HAP-1 (cell line): ENCODE results near the gene WBP2.

ENCODE experiments used
- DNase-seq, 2 experiments: peaks; one replicate each; pipeline ENCODE4 v3.0.0-alpha.2; 2016 to 2020; ENCODE audit warnings: low spot score in 2 of 2
- H3K27me3 ChIP-seq: fragments of 250-450 bp; sonication (Bioruptor Pico); 2 replicates; pipeline ENCODE4 v1.5.1; 2020; ENCODE audit warnings: low read depth, mild to moderate bottlenecking, moderate library complexity
- H3K36me3 ChIP-seq: fragments of 250-450 bp; sonication (Bioruptor Pico); replicated peaks from 2 replicates; pipeline ENCODE4 v1.5.1; 2020; ENCODE audit warnings: mild to moderate bottlenecking
- H3K4me1 ChIP-seq: fragments of 250-450 bp; sonication (Bioruptor Pico); 2 replicates; pipeline ENCODE4 v1.5.1; 2020; ENCODE audit warnings: mild to moderate bottlenecking
- H3K4me3 ChIP-seq: fragments of 250-450 bp; sonication (Bioruptor Pico); 2 replicates; pipeline ENCODE4 v1.5.1; 2020; ENCODE audit warnings: mild to moderate bottlenecking, moderate library complexity
- H3K9me3 ChIP-seq: fragments of 250-450 bp; sonication (Bioruptor Pico); 2 replicates; pipeline ENCODE4 v1.5.1; 2020; ENCODE audit warnings: mild to moderate bottlenecking, moderate library complexity
- in situ Hi-C: fragments of 300-500 bp; cut with MboI; formaldehyde crosslinking; loops from 3 replicates; pipeline ENCODE4 v1.14.3; 2020; ENCODE audit warnings: low sequenced_read_pairs, inconsistent platforms, mixed read lengths

WBP2 gene

DNA sequence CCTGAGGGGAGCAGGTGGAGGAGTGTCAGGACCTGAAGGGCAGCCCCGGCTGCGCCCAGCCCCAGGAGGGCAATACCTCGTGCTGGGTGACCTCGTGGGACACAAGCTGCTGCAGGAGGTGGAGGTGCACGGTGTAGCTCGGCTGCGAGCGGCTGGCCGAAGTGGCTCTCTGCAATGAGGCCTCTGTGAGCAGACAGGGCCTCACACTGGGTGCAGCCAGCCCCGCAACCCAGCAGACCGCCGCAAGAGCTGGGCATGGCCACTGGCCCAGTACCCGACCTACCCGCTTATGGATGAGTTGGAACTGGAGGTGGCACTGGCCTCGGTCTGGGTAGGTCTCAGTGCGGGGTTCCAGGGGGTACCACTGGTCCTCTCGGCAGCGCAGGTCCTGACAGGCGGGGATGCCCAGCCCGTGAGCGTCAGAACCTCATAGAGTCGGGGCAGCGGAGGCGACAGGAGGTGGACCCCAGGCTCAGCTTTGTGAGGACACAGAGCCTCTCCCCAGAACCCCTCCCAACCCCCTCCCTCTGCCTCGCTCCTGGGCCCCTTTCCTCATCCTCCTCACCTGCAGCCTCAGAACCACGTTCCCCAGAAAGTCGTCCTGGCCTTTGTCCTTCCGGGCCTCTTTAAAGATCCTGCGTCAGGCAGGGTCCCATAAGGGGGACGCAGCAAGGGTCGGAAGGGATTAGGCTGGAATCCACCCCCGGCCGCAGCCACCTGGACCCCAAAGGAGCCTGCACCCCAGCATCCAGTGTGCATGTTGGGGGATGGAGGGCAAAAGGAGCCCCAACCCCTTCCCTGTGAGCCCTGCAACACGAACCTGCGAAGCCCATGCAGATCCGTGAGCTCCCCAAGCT, 15.0 kb downstream of the WBP2 start:
- Histone ChIP-seq H3K4me1 (peaks cover 2% of the 10 kb centered on the region; the same call in 1 of the 2 replicates), H3K9me3 (no peaks in the 10 kb centered on the region)

GRCh38 chr17:75838410-75838809, 16.7 kb downstream of the WBP2 start:
- Histone ChIP-seq H3K4me1 (no peaks in the 10 kb centered on the region), H3K9me3 (no peaks in the 10 kb centered on the region), H3K27me3 (no peaks in the 10 kb centered on the region), H3K4me3 (no peak overlapping the region), H3K36me3 (no peaks in the 10 kb centered on the region)
- in situ Hi-C loops, result no loop called here
- no peak for DNase-seq

More for the DNA sequence above, 15.0 kb downstream of the WBP2 start:
- H3K27me3 ChIP-seq, result no peaks in the 10 kb centered on the region
- no peak overlapping the region for H3K4me3 ChIP-seq
- no peaks in the 10 kb centered on the region for H3K36me3 ChIP-seq
- in situ Hi-C loops, result no loop called here
- no peak for DNase-seq

DNA sequence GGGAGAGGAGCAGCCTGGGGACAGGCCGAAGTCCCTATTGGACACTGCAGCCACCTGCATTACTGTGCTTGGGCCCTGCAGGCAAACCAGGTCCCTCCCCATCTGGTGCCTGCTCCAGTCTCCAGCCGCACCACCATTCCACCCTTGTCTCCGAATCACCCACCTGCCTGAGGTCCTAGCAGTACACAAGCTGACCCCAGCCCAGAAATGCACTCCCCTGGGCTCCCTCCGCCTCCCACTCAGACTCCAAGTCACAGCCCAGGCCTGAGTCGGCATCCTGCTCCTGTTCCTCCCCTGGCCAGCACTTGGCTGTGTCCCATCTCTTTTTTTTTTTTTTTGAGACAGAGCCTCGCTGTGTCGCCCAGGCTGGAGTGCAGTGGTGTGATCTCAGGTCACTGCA, 17.2 kb downstream of the WBP2 start:
- no peak for DNase-seq
- no peaks in the 10 kb centered on the region for H3K9me3 ChIP-seq
- no peak overlapping the region for H3K4me3 ChIP-seq
- H3K27me3 ChIP-seq, result no peaks in the 10 kb centered on the region
- H3K4me1 ChIP-seq, result no peaks in the 10 kb centered on the region
- H3K36me3 ChIP-seq, result no peaks in the 10 kb centered on the region
- in situ Hi-C loops, result no loop called here

DNA sequence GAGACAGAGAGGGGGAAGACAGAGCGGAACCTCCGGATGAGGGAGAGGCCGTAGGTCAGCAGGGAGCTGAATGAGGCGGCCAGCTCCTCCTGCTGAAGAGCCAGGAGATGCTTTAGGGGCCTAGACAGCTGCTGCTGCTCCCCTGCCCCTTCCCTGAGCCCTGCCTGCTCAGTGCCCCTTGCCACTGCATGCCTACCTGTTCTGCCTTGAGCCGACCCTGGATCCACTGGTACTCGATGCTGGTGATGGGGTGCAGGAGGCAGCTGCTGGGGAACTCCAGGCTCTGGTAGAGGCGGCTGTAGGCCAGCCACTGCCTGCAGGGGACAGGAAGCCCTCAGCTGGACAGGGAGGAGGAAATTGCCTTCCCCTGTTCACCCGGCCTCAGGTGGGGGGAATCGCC, 18.5 kb downstream of the WBP2 start:
- no peaks in the 10 kb centered on the region for H3K27me3 ChIP-seq
- in situ Hi-C loops, result no loop called here
- no peaks in the 10 kb centered on the region for H3K36me3 ChIP-seq
- DNase-seq, result no peak
- no peak overlapping the region for H3K4me3 ChIP-seq
- no peaks in the 10 kb centered on the region for H3K4me1 ChIP-seq
- no peaks in the 10 kb centered on the region for H3K9me3 ChIP-seq

DNA sequence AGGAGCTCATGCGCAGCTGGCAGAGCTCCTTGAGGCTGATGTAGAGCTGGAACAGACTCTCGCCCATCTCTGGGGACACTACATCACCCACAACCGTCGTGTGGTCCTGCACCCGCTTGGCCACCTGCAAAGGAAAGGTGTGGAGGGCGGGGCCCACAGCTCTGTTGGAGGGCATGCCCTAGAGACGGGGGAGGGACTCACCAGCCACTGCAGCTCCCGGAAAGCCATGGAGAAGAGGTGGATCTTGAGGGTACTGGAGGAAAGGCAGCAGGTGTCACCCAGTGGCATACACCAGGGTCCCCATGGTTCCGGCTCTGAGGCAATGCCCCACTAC, 19.5 kb downstream of the WBP2 start:
- Histone ChIP-seq H3K36me3 (no peaks in the 10 kb centered on the region), H3K4me1 (no peaks in the 10 kb centered on the region), H3K4me3 (no peak overlapping the region), H3K27me3 (no peaks in the 10 kb centered on the region), H3K9me3 (no peaks in the 10 kb centered on the region)
- in situ Hi-C loops, result no loop called here
- DNase-seq, result no peak

DNA sequence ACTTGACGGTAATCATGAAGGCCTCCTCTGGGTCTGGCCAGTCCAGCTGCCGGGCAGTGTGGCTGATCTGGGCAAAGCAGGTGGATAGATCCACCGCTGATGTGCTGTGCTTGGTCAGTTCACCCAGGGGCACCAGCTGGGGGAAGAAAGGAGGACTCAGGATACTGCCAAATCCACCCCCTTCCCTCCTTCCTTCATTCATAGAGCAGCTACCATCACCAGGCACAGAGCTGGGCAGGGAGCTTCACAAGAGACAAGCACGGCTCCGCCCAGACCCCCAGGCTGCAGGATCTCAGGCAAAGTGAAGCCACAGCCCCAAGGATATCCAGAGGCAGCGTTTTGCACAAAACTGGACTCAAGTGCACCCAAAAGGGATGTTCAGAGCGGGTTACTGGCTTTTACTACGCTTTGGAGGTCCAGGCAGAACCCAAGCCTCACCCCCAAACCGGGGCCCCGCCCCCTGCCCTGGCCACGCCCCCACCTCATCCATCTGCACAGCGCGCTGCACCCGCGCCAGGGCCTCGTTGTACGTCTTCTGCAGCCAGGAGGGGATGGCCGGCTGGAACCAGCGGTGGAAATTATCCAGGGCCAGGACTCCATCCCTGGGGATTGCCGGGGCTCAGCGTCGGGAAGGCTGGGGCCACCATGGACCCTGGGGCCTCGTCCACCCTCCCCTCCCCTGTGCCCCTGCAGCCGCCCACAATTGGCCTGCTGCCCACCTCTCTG, 20.0 kb downstream of the WBP2 start:
- Histone ChIP-seq H3K4me3 (no peak overlapping the region), H3K36me3 (no peaks in the 10 kb centered on the region), H3K27me3 (no peaks in the 10 kb centered on the region), H3K4me1 (no peaks in the 10 kb centered on the region), H3K9me3 (no peaks in the 10 kb centered on the region)
- no peak for DNase-seq
- in situ Hi-C loops, result no loop called here

GRCh38 chr17:75834279-75834920, 20.7 kb downstream of the WBP2 start:
- DNase-seq, result no peak
- no peaks in the 10 kb centered on the region for H3K9me3 ChIP-seq
- in situ Hi-C loops, result no loop called here
- no peaks in the 10 kb centered on the region for H3K27me3 ChIP-seq
- no peaks in the 10 kb centered on the region for H3K4me1 ChIP-seq
- no peak overlapping the region for H3K4me3 ChIP-seq
- no peaks in the 10 kb centered on the region for H3K36me3 ChIP-seq

DNA sequence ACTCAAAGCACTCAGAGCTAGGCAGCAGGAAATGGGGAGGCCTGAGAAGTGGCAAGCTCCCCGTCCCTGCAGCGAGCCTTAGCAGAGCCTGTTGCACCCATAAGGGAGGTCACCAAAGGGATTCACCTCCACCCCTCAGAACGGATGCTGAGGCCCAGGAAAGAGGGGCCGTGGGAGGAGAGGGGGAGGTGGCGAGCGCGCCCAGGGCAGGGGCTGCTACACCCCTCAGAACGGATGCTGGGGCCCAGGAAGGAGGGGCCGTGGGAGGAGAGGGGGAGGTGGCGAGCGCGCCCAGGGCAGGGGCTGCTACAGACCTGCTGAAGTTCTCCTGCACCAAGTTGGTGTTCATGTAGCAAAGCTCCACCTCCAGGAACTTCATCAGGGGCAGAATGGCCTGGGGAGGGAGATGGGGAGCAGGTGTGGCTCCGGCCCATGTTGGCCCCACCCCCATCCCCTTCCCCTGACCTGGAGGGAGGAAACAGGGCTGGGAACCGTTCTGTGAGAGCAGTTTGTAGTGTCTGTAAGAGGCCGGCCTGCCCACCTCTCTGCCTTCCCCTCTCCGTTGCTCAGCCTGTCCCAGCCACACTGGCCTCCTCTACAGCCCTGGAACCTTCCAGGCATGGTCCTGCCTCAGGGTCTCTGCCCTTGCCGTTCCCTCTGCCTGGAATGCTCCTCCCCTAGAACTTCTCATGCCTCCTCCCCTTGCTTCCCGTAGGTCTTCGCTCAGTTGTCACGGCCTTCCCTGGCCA, 22.3 kb downstream of the WBP2 start:
- Histone ChIP-seq H3K36me3 (no peaks in the 10 kb centered on the region), H3K4me3 (no peak overlapping the region), H3K27me3 (no peaks in the 10 kb centered on the region), H3K4me1 (no peaks in the 10 kb centered on the region), H3K9me3 (no peaks in the 10 kb centered on the region)
- in situ Hi-C loops, result no loop called here
- no peak for DNase-seq

DNA sequence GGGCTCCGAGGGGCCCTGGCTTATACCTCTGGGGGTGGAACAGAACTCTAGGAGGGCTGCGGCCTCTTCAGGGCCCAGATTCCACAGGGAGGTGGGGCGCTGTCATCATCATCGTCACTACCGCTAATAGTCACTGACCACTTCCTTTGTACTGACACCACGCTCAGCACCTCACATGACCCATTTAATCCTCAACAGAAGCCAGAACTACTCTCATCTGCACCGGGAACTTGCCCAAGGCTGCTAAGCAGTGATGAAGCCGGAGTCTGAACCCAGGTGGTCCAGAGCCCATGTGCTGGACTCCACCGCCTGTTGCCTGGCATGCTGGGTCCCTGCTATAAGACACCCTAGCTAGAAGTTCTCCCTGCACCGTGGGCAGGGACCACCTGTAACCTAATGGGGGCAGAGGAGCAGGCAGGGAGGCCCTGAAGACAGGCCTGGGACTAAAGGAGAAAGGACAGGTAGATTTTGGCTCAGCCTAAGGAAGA, 22.9 kb downstream of the WBP2 start:
- in situ Hi-C loops, result no loop called here
- Histone ChIP-seq H3K27me3 (no peaks in the 10 kb centered on the region), H3K36me3 (no peaks in the 10 kb centered on the region), H3K4me1 (no peaks in the 10 kb centered on the region), H3K4me3 (no peak overlapping the region), H3K9me3 (no peaks in the 10 kb centered on the region)
- no peak for DNase-seq

GRCh38 chr17:75831032-75831571, 24.0 kb downstream of the WBP2 start:
- in situ Hi-C loops, result no loop called here
- H3K4me1 ChIP-seq, result no peaks in the 10 kb centered on the region

GRCh38 chr17:75830164-75831031, 24.7 kb downstream of the WBP2 start:
- no peak overlapping the region for H3K4me3 ChIP-seq
- no peaks in the 10 kb centered on the region for H3K4me1 ChIP-seq
- H3K9me3 ChIP-seq, result no peaks in the 10 kb centered on the region
- no peaks in the 10 kb centered on the region for H3K27me3 ChIP-seq
- H3K36me3 ChIP-seq, result no peaks in the 10 kb centered on the region
- DNase-seq, result peak in 1 of 2 experiments; percentile 72
- in situ Hi-C loops, result no loop called here

More at GRCh38 chr17:75831032-75831571, 24.0 kb downstream of the WBP2 start:
- no peaks in the 10 kb centered on the region for H3K27me3 ChIP-seq
- no peaks in the 10 kb centered on the region for H3K9me3 ChIP-seq
- DNase-seq, result no peak
- no peaks in the 10 kb centered on the region for H3K36me3 ChIP-seq
- no peak overlapping the region for H3K4me3 ChIP-seq

- Histone ChIP-seq H3K9me3 (no peaks in the 10 kb centered on the region), H3K27me3 (no peaks in the 10 kb centered on the region), H3K4me1 (no peaks in the 10 kb centered on the region), H3K4me3 (no peak overlapping the region), H3K36me3 (peaks cover under 1% of the 10 kb centered on the region)
- in situ Hi-C loops, result no loop called here
- DNase-seq, result no peak
These were observed 25.4 kb downstream of the WBP2 start for GRCh38 chr17:75829747-75830146.
